ENCODE measurements around the gene SFXN1. TPM values are rescaled to one million over a fixed set of nuclear protein-coding genes. Genes with fewer than 3 reads are reported as not detected.
"Not testable (repeated sequence)": the region's sequence is repeated elsewhere in the genome, so short reads cannot be mapped to it uniquely, and the experiment has no call there.

SFXN1 gene
- total RNA-seq, 1 donor from 2014 or later = 19.9 TPM

DNA sequence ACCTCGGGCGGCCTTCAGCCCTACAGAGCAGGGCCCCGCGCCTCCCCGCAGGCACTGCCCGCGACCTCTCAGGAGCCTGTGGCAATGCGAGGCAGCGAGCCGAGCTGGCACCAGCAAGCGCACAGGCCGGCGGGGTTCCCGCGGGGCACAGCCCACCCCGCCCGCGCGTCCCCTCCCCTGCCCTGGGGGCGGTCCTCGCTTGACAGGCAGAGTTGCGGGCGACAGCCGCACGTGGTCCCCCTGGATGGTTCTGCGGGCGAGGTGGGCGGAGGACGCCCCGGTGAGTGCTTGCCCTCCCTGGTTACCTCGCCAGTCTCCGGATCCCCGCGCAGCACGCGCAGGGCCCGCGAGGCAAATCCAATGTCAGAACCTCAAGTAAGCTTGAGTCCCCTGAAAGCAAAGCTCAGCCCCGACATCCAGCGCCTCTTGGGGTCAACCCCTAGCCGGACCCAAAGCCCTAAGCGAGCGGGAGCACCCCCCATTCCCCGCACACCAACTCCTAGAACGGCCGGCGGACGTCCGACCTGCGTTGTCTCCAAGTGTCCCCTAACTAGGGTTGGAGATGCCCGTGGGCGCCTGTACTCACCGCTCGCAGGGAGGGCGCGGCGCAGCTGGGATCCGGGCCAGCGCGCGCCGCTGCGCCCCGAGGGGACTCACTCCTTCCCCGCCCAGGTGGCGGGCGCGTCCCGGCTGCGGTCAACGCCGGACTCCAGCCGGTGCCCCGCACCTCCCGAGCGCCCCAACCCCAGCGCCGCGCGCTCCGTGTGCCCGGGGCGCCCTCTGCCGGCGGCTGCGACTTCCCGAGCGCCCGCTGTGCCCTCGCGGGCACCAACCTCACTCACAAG, 34.1 kb upstream of the SFXN1 start, which contains the start of gene DRD1:
Gene DRD1 (minus strand): TSS at position 123 of the 845 bp plus-strand sequence. CDS start 1,083 bp downstream, outside the sequence.
- TF ChIP-seq CTCF (IDR thresholded peaks at IDR 0.05) = peak; percentile 68
- ATAC-seq (peak; percentile 86), DNase-seq (peak; percentile 69)
- Histone ChIP-seq H3K36me3 (no peaks in the 10 kb centered on the region), H3K4me3 (peak within 1 kb of the TSS; percentile 45), H3K9me3 (no peaks in the 10 kb centered on the region), H3K4me1 (peaks cover 5% of the 10 kb centered on the region), H3K27ac (peak within 1 kb of the TSS; percentile 11), H3K27me3 (peaks cover 46% of the 10 kb centered on the region)
- intact Hi-C loops (cut with DNase I) = loop anchor here (10.0 kb wide), 1 partner anchor 499 kb away; no protein-coding TSS in a partner anchor

DNA sequence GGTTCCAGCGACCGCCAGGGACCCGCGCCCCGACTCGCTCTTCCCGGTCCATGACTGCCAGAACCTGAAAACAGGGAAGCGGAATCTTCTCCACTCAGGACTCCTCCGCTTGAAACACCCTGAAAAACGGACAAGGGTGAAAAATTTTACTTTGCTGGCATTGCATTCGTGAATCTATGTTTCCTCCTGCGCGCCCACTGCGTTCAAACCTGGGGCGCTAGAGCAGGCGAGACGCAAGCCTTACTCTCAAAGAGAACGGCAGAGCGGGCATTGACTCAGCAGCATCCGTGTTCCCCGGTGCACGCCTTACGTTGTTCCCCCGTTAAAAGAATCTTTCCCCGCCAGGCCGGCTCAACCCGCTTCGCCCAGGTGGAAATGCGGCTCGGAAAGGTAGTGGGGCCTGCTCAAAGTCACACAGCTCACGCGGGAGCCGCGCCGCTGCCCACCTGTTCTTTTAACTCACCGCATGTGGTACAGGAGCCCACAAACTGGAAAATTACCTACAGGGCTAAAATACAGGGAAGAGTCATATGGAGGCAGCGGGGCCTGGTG, 33.4 kb upstream of the SFXN1 start:
- ATAC-seq (no peak), DNase-seq (no peak)
- Histone ChIP-seq H3K36me3 (no peaks in the 10 kb centered on the region), H3K9me3 (no peaks in the 10 kb centered on the region), H3K4me3 (peak overlapping the region; percentile 45), H3K4me1 (peaks cover 5% of the 10 kb centered on the region), H3K27ac (no peak overlapping the region), H3K27me3 (peaks cover 46% of the 10 kb centered on the region)
- intact Hi-C loops (cut with DNase I) = loop anchor here (10.0 kb wide), 1 partner anchor 500 kb away; no protein-coding TSS in a partner anchor
- TF ChIP-seq CTCF (IDR thresholded peaks at IDR 0.05) = no peak

DNA sequence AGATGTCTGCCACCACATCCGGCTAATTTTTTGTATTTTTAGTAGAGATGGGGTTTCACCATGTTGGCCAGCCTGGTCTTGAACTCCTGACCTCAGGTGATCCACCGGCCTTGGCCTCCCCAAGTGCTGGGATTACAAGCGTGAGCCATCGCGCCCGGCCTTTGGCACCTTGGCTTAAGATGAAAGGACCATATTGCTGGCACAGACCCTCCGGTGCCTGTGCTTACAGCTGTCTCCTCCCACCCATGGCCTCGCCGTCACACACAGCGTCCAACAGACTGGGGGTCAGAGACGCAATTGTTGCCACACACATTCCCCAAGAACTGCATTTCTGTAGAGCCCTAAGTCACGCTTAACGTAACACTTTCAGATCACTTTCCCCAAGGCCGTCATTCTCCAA, 32.0 kb upstream of the SFXN1 start:
- H3K27ac ChIP-seq, H3K4me1 ChIP-seq, DNase-seq, H3K36me3 ChIP-seq, ATAC-seq, H3K9me3 ChIP-seq, H3K4me3 ChIP-seq: not testable (repeated sequence)
- intact Hi-C loops (cut with DNase I) = loop anchor here (10.0 kb wide), 1 partner anchor 502 kb away; no protein-coding TSS in a partner anchor
- peaks cover 46% of the 10 kb centered on the region for H3K27me3 ChIP-seq

GRCh38 chr5:175447571-175447970, 30.8 kb upstream of the SFXN1 start:
- ATAC-seq (no peak), DNase-seq (no peak)
- H3K4me3 ChIP-seq = no peak overlapping the region
- no peak for TF ChIP-seq CTCF (IDR thresholded peaks at IDR 0.05)
- no peaks in the 10 kb centered on the region for H3K9me3 ChIP-seq
- H3K4me1 ChIP-seq = peaks cover 5% of the 10 kb centered on the region
- no peak overlapping the region for H3K27ac ChIP-seq
- no peaks in the 10 kb centered on the region for H3K36me3 ChIP-seq
- H3K27me3 ChIP-seq = peaks cover 48% of the 10 kb centered on the region
- intact Hi-C loops (cut with DNase I) = loop anchor here (10.0 kb wide), 1 partner anchor 503 kb away; no protein-coding TSS in a partner anchor

GRCh38 chr5:175448276-175448675, 30.1 kb upstream of the SFXN1 start:
- no peaks in the 10 kb centered on the region for H3K9me3 ChIP-seq
- ATAC-seq = no peak
- peaks cover 42% of the 10 kb centered on the region for H3K27me3 ChIP-seq
- H3K27ac ChIP-seq = no peak overlapping the region
- TF ChIP-seq CTCF (IDR thresholded peaks at IDR 0.05) = no peak
- DNase-seq = no peak
- intact Hi-C loops (cut with DNase I) = loop anchor here (10.0 kb wide), 1 partner anchor 503 kb away; no protein-coding TSS in a partner anchor
- no peak overlapping the region for H3K4me3 ChIP-seq
- no peaks in the 10 kb centered on the region for H3K36me3 ChIP-seq
- H3K4me1 ChIP-seq = peaks cover 5% of the 10 kb centered on the region

DNA sequence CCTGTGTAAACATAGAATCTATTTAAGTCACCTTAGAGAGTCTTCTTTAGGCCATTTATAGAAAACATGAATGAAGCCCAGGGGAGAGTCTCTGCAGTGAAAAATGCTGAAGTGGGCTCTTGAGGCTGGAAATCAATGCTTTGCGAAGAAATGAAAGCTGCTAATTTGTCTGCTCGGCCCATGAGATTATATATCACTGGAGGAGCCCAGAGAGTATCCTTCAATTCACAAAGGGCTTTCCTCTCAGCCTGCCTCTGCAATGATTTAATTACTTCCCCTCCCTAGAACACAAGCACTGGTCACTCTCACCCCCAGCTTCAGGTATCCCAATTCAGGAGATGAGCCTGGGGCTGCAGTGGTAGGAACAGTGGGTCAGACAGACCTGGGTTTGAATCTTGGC, 26.2 kb upstream of the SFXN1 start:
- TF ChIP-seq CTCF (IDR thresholded peaks at IDR 0.05) = no peak
- ATAC-seq (no peak), DNase-seq (no peak)
- Histone ChIP-seq H3K27ac (no peak overlapping the region), H3K4me1 (no peaks in the 10 kb centered on the region), H3K27me3 (peaks cover 15% of the 10 kb centered on the region), H3K4me3 (no peak overlapping the region), H3K9me3 (no peaks in the 10 kb centered on the region), H3K36me3 (no peaks in the 10 kb centered on the region)
- intact Hi-C loops (cut with DNase I) = no loop called here

DNA sequence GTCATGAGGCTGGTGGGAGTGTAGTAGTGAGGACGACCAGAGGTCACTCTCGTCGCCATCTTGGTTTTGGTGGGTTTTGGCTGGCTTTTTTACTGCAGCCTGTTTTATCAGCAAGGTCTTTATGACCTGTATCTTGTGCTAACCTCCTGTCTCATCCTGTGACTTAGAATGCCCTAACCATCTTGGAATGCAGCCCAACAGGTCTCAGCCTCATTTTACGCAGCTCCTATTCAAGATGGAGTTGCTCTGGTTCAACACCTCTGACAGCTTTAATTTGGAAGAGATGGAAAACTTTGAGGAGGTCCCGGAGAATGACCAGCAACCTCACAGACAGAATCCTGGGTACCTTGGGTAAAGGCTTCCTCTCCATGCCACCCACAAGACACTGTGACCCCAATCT, 24.0 kb upstream of the SFXN1 start:
- intact Hi-C loops (cut with DNase I); H3K4me1 ChIP-seq: not testable (repeated sequence)

More for the DNA sequence above, 24.0 kb upstream of the SFXN1 start:
- ATAC-seq, DNase-seq, H3K9me3 ChIP-seq, H3K4me3 ChIP-seq, H3K27ac ChIP-seq, H3K36me3 ChIP-seq: not testable (repeated sequence)
- H3K27me3 ChIP-seq = peaks cover 20% of the 10 kb centered on the region

Measured in upper lobe of right lung (tissue), 1 donor.